Measurements from ENCODE around the gene NUDT21.

Gene NUDT21

DNA sequence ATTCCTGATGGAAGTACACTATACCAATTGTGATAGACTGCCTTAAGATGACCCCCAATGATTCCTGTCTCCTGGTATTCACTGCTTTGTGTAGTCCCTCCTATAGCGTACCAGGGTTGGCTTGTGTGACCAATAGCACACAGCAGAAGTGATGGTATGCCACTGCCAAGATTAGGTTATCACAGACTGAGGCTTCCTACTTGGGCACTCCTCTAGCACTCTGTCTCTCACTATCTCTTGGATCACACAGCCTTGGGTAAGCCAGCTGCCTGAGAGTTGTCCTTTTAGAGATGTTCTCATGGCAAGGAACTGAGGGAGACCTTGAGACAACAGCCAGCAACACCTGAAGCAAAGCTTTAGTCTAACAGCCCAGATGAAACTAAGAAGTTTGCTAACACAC lies 13.1 kb downstream of the NUDT21 start:
- no peaks in the 10 kb centered on the region for H3K36me3 ChIP-seq (ENCODE audit: control insufficient read depth, insufficient read depth, low read length)
- TF ChIP-seq, protein P1, sequence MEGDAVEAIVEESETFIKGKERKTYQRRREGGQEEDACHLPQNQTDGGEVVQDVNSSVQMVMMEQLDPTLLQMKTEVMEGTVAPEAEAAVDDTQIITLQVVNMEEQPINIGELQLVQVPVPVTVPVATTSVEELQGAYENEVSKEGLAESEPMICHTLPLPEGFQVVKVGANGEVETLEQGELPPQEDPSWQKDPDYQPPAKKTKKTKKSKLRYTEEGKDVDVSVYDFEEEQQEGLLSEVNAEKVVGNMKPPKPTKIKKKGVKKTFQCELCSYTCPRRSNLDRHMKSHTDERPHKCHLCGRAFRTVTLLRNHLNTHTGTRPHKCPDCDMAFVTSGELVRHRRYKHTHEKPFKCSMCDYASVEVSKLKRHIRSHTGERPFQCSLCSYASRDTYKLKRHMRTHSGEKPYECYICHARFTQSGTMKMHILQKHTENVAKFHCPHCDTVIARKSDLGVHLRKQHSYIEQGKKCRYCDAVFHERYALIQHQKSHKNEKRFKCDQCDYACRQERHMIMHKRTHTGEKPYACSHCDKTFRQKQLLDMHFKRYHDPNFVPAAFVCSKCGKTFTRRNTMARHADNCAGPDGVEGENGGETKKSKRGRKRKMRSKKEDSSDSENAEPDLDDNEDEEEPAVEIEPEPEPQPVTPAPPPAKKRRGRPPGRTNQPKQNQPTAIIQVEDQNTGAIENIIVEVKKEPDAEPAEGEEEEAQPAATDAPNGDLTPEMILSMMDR (IDR thresholded peaks at IDR 0.05) = no peak
- H3K9ac ChIP-seq = no peak overlapping the region
- H3K4me3 ChIP-seq (ENCODE audit: low read depth, low read length) = no peak overlapping the region
- no peak overlapping the region for H2AFZ ChIP-seq
- H3K9me3 ChIP-seq (ENCODE audit: control insufficient read depth, low read length) = no peaks in the 10 kb centered on the region
- H3K27ac ChIP-seq = no peak overlapping the region
- peaks cover 5% of the 10 kb centered on the region for H3K79me2 ChIP-seq
- H3K4me2 ChIP-seq (ENCODE audit: low read length) = no peak overlapping the region
- no peaks in the 10 kb centered on the region for H3K27me3 ChIP-seq (ENCODE audit: control insufficient read depth, insufficient read depth, low read length)
- H3K4me1 ChIP-seq = no peaks in the 10 kb centered on the region

DNA sequence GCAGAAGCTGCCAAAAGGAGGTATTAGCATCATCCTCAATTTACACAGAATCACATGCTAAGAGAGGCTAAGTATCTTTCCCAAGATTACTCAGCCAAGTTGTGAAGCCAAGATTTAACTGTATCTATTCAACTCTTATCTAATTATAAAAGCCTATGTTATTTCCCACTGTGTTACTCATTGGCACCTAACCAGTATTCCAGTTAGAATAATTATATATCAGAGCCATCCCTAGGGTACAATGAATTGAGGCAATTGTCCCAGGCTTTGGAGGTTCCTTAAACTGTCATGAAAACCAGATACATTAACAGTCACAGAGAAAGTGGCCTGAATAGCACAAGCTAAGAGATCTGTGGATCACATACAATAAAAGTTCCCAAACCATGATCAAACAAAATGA lies 14.9 kb downstream of the NUDT21 start:
- Histone ChIP-seq H3K9ac (no peak overlapping the region), H3K4me3 (ENCODE audit: low read depth, low read length) (no peak overlapping the region), H3K9me3 (ENCODE audit: control insufficient read depth, low read length) (no peaks in the 10 kb centered on the region), H3K27ac (no peak overlapping the region), H2AFZ (no peak overlapping the region), H3K27me3 (ENCODE audit: control insufficient read depth, insufficient read depth, low read length) (no peaks in the 10 kb centered on the region), H3K4me1 (no peaks in the 10 kb centered on the region), H3K36me3 (ENCODE audit: control insufficient read depth, insufficient read depth, low read length) (no peaks in the 10 kb centered on the region), H3K4me2 (ENCODE audit: low read length) (no peak overlapping the region), H3K79me2 (peaks cover 2% of the 10 kb centered on the region)
- TF ChIP-seq, protein P1 (IDR thresholded peaks at IDR 0.05) = no peak

DNA sequence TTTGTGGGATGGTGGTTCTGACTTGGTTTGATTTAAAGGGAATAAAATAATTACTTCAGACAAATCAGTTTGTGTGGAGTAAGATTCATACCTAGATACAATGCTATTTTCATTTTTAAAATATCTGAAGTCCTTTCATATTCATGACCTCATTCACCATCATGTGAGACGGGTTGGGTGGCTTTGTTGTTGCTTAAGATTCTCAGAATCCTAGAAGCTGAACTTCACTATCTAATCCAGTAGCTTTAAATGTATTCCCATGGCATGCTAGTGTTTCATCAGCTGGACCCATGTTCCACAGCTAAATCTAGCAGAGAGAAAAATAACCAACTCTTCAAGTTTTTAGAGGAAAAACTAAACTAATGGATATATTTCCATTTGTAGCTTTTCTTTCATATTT lies 23.0 kb downstream of the NUDT21 start:
- TF ChIP-seq, protein P1 (IDR thresholded peaks at IDR 0.05) = no peak
- H3K9me3 ChIP-seq (ENCODE audit: control insufficient read depth, low read length) = no peaks in the 10 kb centered on the region

DNA sequence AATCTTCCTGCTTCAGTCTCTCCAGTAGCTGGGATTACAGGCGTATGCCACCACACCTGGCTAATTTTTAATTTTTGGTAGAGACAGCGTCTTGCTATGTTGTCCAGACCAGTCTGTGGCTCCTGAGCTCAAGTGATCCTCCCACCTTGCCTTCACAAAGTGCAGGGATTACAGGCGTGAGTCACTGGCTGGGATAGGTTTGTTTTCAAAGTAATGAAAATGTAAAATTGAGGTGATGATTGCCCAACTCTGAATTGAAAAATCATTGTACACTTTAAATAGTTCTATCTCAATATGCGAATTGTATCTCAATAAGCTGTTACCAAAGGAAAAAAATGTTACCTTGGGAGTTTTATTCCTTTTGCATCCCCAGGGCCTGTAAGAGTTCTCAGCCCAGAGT lies 24.5 kb downstream of the NUDT21 start:
- Histone ChIP-seq H3K9me3 (ENCODE audit: control insufficient read depth, low read length) (no peaks in the 10 kb centered on the region), H3K79me2 (peaks cover 13% of the 10 kb centered on the region), H3K27ac (no peak overlapping the region), H3K27me3 (ENCODE audit: control insufficient read depth, insufficient read depth, low read length) (no peaks in the 10 kb centered on the region), H3K4me3 (ENCODE audit: low read depth, low read length) (no peak overlapping the region), H3K36me3 (ENCODE audit: control insufficient read depth, insufficient read depth, low read length) (no peaks in the 10 kb centered on the region), H3K9ac (no peak overlapping the region), H2AFZ (no peak overlapping the region), H3K4me1 (peaks cover 9% of the 10 kb centered on the region), H3K4me2 (ENCODE audit: low read length) (no peak overlapping the region)
- TF ChIP-seq, protein P1 (IDR thresholded peaks at IDR 0.05) = no peak

More for the DNA sequence above, 23.0 kb downstream of the NUDT21 start:
- H3K27me3 ChIP-seq (ENCODE audit: control insufficient read depth, insufficient read depth, low read length) = no peaks in the 10 kb centered on the region
- H2AFZ ChIP-seq = no peak overlapping the region
- peaks cover under 1% of the 10 kb centered on the region for H3K4me1 ChIP-seq
- peaks cover 2% of the 10 kb centered on the region for H3K79me2 ChIP-seq
- H3K4me2 ChIP-seq (ENCODE audit: low read length) = no peak overlapping the region
- no peak overlapping the region for H3K9ac ChIP-seq
- no peaks in the 10 kb centered on the region for H3K36me3 ChIP-seq (ENCODE audit: control insufficient read depth, insufficient read depth, low read length)
- no peak overlapping the region for H3K27ac ChIP-seq
- no peak overlapping the region for H3K4me3 ChIP-seq (ENCODE audit: low read depth, low read length)

DNA sequence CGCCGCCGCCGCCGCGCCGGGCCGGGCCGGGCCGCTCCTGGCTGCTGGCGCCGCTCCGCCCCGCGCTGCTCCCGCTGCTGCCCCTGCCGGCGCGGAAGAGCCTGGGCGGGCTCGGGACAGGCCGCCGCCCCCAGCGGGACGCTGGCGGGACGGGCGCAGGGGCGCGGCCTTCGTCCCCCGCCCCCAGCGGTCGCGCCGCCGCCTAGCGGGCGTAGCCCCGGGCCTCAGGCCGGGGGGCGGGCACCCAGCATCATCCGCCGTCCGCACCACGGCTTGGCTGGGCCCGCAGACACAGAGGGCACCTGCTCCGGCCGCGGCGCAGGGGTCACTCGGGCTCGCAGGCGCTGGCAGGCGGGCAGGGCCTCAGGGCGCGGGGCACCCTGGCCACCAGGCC lies 25.7 kb downstream of the NUDT21 start, which contains the start of gene AMFR:
TSS of gene AMFR (minus strand) at position 107 of the 394 bp plus-strand sequence. CDS start 218 bp downstream, outside the sequence.
- Histone ChIP-seq H3K36me3 (ENCODE audit: control insufficient read depth, insufficient read depth, low read length) (no peaks in the 10 kb centered on the region), H3K79me2 (peaks cover 22% of the 10 kb centered on the region), H3K4me3 (ENCODE audit: low read depth, low read length) (peak within 1 kb of the TSS; percentile 67), H3K27me3 (ENCODE audit: control insufficient read depth, insufficient read depth, low read length) (no peaks in the 10 kb centered on the region), H2AFZ (peak within 1 kb of the TSS; percentile 78), H3K27ac (peak within 1 kb of the TSS; percentile 46), H3K9me3 (ENCODE audit: control insufficient read depth, low read length) (no peaks in the 10 kb centered on the region), H3K4me1 (peaks cover 12% of the 10 kb centered on the region), H3K4me2 (ENCODE audit: low read length) (peak within 1 kb of the TSS; percentile 80), H3K9ac (peak within 1 kb of the TSS; percentile 39)
- TF ChIP-seq, protein P1 (IDR thresholded peaks at IDR 0.05) = peak; percentile 21
